ENCODE measurements around the gene SUN1. TPM values are rescaled to one million over a fixed set of nuclear protein-coding genes. Genes with fewer than 3 reads are reported as not detected.

SUN1 gene
- total RNA-seq, 1 experiment from 2014 or later = 252 TPM

DNA sequence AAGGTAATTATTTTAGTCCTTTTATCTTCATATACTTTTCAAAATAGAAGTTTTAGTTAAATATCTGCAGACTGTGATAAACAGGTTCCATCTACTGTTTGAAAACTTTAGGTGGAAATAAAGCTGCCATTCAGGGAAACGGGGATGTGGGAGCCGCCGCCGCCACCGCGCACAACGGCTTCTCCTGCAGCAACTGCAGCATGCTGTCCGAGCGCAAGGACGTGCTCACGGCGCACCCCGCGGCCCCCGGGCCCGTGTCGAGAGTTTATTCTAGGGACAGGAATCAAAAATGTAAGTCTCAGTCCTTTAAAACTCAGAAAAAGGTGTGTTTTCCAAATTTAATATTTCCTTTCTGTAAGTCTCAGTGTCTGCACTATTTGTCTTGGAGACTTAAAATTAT is 11.0 kb downstream of the SUN1 start:
- CTCF ChIA-PET = interaction anchor here (1.6 kb wide), 1 partner anchor 10 kb away, joined by 3 read pairs; no protein-coding TSS in a partner anchor
- H3K36me3 Mint-ChIP-seq (ENCODE audit: insufficient read depth, unreplicated experiment) = peaks cover 68% of the 10 kb centered on the region
- no peaks in the 10 kb centered on the region for H3K27me3 Mint-ChIP-seq (ENCODE audit: unreplicated experiment)
- no peak for DNase-seq
- H3K27ac Mint-ChIP-seq (ENCODE audit: unreplicated experiment) = no peak overlapping the region
- TF ChIP-seq, protein P1, sequence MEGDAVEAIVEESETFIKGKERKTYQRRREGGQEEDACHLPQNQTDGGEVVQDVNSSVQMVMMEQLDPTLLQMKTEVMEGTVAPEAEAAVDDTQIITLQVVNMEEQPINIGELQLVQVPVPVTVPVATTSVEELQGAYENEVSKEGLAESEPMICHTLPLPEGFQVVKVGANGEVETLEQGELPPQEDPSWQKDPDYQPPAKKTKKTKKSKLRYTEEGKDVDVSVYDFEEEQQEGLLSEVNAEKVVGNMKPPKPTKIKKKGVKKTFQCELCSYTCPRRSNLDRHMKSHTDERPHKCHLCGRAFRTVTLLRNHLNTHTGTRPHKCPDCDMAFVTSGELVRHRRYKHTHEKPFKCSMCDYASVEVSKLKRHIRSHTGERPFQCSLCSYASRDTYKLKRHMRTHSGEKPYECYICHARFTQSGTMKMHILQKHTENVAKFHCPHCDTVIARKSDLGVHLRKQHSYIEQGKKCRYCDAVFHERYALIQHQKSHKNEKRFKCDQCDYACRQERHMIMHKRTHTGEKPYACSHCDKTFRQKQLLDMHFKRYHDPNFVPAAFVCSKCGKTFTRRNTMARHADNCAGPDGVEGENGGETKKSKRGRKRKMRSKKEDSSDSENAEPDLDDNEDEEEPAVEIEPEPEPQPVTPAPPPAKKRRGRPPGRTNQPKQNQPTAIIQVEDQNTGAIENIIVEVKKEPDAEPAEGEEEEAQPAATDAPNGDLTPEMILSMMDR (IDR thresholded peaks at IDR 0.05; ENCODE audit: unreplicated experiment) = no peak
- no TSS peak for BruUV-seq (replicated peaks)
- intact Hi-C loops (cut with micrococcal nuclease; ENCODE audit: unreplicated experiment) = no loop called here
- H3K4me1 Mint-ChIP-seq (ENCODE audit: low read depth, unreplicated experiment) = no peaks in the 10 kb centered on the region
- H3K9me3 Mint-ChIP-seq (ENCODE audit: low read depth, unreplicated experiment) = no peaks in the 10 kb centered on the region
- H3K4me3 Mint-ChIP-seq (ENCODE audit: low read depth, unreplicated experiment) = no peak overlapping the region

DNA sequence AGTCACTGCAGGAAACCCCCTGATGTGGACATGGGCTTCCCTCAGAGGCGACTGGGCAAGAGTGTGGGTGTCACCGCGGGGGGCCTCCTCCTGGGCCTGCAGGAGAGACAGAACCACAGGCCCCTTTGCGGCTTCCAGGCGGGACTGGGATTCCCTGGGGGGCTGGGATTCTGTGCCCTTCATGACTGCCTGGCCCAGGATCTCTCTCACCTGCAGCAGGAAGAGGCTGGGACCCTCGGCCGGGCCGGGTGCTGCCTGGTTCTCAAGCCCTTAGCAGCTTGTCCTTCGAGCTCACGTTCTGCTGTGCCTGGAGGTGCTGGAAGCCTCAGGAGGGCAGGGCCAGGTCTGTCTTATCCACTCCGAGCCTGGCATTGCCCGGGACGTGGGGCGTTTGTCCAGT is 11.8 kb downstream of the SUN1 start:
- CTCF ChIA-PET = no interaction called here
- Mint-ChIP-seq H3K4me3 (ENCODE audit: low read depth, unreplicated experiment) (no peak overlapping the region), H3K4me1 (ENCODE audit: low read depth, unreplicated experiment) (no peaks in the 10 kb centered on the region), H3K27ac (ENCODE audit: unreplicated experiment) (no peak overlapping the region), H3K9me3 (ENCODE audit: low read depth, unreplicated experiment) (no peaks in the 10 kb centered on the region), H3K36me3 (ENCODE audit: insufficient read depth, unreplicated experiment) (peaks cover 68% of the 10 kb centered on the region), H3K27me3 (ENCODE audit: unreplicated experiment) (no peaks in the 10 kb centered on the region)
- TF ChIP-seq, protein P1 (IDR thresholded peaks at IDR 0.05; ENCODE audit: unreplicated experiment) = no peak
- DNase-seq = no peak
- BruUV-seq (replicated peaks) = no TSS peak
- intact Hi-C loops (cut with micrococcal nuclease; ENCODE audit: unreplicated experiment) = no loop called here

DNA sequence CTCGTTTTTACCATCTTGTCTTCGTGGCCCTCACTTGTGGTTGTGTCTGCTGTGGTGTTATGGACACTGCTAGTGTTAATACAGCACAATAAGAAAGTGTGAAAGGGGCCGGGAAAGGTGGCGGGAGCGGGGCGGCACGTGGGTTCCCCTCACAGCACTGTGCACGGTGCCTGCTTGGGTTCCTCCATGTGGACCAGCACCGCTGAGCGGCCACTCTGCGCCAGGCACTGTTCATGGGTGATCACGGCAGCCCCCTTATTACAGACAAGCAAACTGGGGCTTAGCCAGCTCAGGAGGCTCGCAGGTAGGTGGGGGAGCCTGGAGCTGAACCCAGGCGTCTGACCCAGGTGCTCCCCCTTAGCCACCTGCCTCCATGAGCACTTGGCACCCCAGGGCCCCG is 12.2 kb downstream of the SUN1 start:
- no peaks in the 10 kb centered on the region for H3K27me3 Mint-ChIP-seq (ENCODE audit: unreplicated experiment)
- no peak overlapping the region for H3K4me3 Mint-ChIP-seq (ENCODE audit: low read depth, unreplicated experiment)
- TF ChIP-seq, protein P1 (IDR thresholded peaks at IDR 0.05; ENCODE audit: unreplicated experiment) = no peak
- no peak overlapping the region for H3K27ac Mint-ChIP-seq (ENCODE audit: unreplicated experiment)
- no TSS peak for BruUV-seq (replicated peaks)
- H3K9me3 Mint-ChIP-seq (ENCODE audit: low read depth, unreplicated experiment) = no peaks in the 10 kb centered on the region
- CTCF ChIA-PET = no interaction called here
- H3K4me1 Mint-ChIP-seq (ENCODE audit: low read depth, unreplicated experiment) = no peaks in the 10 kb centered on the region
- DNase-seq = no peak
- H3K36me3 Mint-ChIP-seq (ENCODE audit: insufficient read depth, unreplicated experiment) = peaks cover 69% of the 10 kb centered on the region
- intact Hi-C loops (cut with micrococcal nuclease; ENCODE audit: unreplicated experiment) = no loop called here

DNA sequence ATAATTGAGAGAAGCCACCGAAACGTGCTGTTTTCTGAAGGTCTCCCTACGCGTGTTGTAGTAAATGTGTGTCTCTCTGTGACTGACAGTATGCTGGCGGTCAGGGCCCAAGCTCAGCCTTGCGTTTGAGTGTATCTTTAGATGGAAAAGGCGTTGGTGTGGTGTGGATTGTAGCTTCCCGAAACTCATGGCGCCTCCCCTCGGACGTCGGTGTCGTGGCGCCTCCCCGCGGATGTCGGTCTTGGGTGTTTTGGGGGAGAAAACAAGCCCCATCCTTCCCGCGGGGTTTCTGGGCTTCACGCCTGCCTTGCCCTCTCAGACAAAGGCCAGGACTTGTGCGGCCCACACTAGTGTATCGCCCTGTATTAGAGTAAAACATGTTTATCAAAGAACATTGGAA is 12.8 kb downstream of the SUN1 start:
- Mint-ChIP-seq H3K9me3 (ENCODE audit: low read depth, unreplicated experiment) (no peaks in the 10 kb centered on the region), H3K4me1 (ENCODE audit: low read depth, unreplicated experiment) (no peaks in the 10 kb centered on the region), H3K27me3 (ENCODE audit: unreplicated experiment) (no peaks in the 10 kb centered on the region), H3K4me3 (ENCODE audit: low read depth, unreplicated experiment) (no peak overlapping the region), H3K27ac (ENCODE audit: unreplicated experiment) (no peak overlapping the region), H3K36me3 (ENCODE audit: insufficient read depth, unreplicated experiment) (peaks cover 69% of the 10 kb centered on the region)
- CTCF ChIA-PET = no interaction called here
- intact Hi-C loops (cut with micrococcal nuclease; ENCODE audit: unreplicated experiment) = no loop called here
- TF ChIP-seq, protein P1 (IDR thresholded peaks at IDR 0.05; ENCODE audit: unreplicated experiment) = no peak
- no peak for DNase-seq
- BruUV-seq (replicated peaks) = no TSS peak
